ENCODE data around the gene POLR3H.

POLR3H gene

GRCh38 chr22:41504397-41504796 lies 39.9 kb downstream of the POLR3H start:
- Histone ChIP-seq H3K36me3 (ENCODE audit: control insufficient read depth, insufficient read depth, low read length) (peaks cover 10% of the 10 kb centered on the region), H3K4me1 (ENCODE audit: control insufficient read depth, insufficient read depth, low read length) (no peaks in the 10 kb centered on the region), H3K4me3 (ENCODE audit: low read length) (no peak overlapping the region)

GRCh38 chr22:41501209-41501608 lies 43.1 kb downstream of the POLR3H start:
- Histone ChIP-seq H3K27me3 (ENCODE audit: control insufficient read depth, insufficient read depth, low read length) (no peaks in the 10 kb centered on the region), H3K9ac (ENCODE audit: low read length) (no peak overlapping the region)

More at GRCh38 chr22:41504397-41504796, 39.9 kb downstream of the POLR3H start:
- Histone ChIP-seq H3K9me3 (ENCODE audit: control insufficient read depth, low read length) (no peaks in the 10 kb centered on the region), H3K27me3 (ENCODE audit: control insufficient read depth, insufficient read depth, low read length) (no peaks in the 10 kb centered on the region), H3K9ac (ENCODE audit: low read length) (no peak overlapping the region)

DNA sequence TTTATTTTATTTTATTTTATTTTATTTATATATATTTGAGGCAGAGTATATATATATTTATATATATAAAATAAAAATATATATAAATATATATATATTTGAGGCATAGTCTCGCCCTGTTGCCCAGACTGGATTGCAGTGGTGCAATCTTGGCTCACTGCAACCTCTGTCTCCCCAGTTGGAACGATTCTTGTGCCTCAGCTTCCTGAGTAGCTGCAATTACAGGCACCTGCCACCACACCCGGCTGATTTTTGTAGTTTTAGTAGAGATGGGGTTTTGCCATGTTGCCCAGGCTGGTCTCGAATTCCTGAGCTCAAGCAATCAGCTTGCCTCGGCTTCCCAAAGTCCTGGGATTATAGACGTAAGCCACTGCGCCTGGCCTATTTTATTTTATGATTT lies 44.0 kb downstream of the POLR3H start:
- H3K9ac ChIP-seq (ENCODE audit: low read length): no peak overlapping the region
- peaks cover 10% of the 10 kb centered on the region for H3K36me3 ChIP-seq (ENCODE audit: control insufficient read depth, insufficient read depth, low read length)
- H3K9me3 ChIP-seq (ENCODE audit: control insufficient read depth, low read length): no peaks in the 10 kb centered on the region
- peaks cover under 1% of the 10 kb centered on the region for H3K4me1 ChIP-seq (ENCODE audit: control insufficient read depth, insufficient read depth, low read length)
- no peak overlapping the region for H3K4me3 ChIP-seq (ENCODE audit: low read length)
- no peaks in the 10 kb centered on the region for H3K27me3 ChIP-seq (ENCODE audit: control insufficient read depth, insufficient read depth, low read length)

More at GRCh38 chr22:41501209-41501608, 43.1 kb downstream of the POLR3H start:
- H3K4me1 ChIP-seq (ENCODE audit: control insufficient read depth, insufficient read depth, low read length): no peaks in the 10 kb centered on the region
- peaks cover 10% of the 10 kb centered on the region for H3K36me3 ChIP-seq (ENCODE audit: control insufficient read depth, insufficient read depth, low read length)
- no peak overlapping the region for H3K4me3 ChIP-seq (ENCODE audit: low read length)
- no peaks in the 10 kb centered on the region for H3K9me3 ChIP-seq (ENCODE audit: control insufficient read depth, low read length)

DNA sequence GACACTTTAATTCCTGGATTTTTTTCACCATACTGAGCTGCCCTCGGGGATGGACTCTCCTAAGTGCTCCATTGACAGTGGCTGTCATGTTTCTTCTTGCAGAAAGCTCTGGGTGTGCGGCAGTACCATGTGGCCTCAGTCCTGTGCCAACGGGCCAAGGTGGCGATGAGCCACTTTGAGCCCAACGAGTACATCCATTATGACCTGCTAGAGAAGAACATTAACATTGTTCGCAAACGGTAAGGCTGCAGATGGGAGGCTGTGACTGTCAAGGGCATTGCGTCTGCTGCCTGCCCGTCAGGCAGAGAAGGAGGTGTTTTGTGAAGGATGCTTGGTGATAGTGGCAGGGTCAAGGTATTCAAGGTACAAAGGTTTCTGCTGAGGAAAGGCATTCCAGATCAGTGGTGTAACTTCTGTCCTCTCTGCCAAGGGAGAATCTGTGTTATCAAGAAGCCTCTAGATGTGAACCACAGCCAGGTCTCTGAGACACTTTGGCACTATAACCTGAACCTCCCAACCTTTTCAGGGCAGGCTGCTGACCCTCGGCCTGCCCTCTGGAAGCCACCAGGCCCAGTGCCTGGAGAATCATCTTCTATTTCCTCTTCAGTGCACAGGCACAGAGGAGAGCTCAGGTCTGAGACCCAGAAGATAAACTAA lies 44.5 kb downstream of the POLR3H start:
- peaks cover 10% of the 10 kb centered on the region for H3K36me3 ChIP-seq (ENCODE audit: control insufficient read depth, insufficient read depth, low read length)
- no peaks in the 10 kb centered on the region for H3K27me3 ChIP-seq (ENCODE audit: control insufficient read depth, insufficient read depth, low read length)
- no peak overlapping the region for H3K4me3 ChIP-seq (ENCODE audit: low read length)
- no peak overlapping the region for H3K9ac ChIP-seq (ENCODE audit: low read length)
- H3K9me3 ChIP-seq (ENCODE audit: control insufficient read depth, low read length): no peaks in the 10 kb centered on the region
- peaks cover 5% of the 10 kb centered on the region for H3K4me1 ChIP-seq (ENCODE audit: control insufficient read depth, insufficient read depth, low read length)

DNA sequence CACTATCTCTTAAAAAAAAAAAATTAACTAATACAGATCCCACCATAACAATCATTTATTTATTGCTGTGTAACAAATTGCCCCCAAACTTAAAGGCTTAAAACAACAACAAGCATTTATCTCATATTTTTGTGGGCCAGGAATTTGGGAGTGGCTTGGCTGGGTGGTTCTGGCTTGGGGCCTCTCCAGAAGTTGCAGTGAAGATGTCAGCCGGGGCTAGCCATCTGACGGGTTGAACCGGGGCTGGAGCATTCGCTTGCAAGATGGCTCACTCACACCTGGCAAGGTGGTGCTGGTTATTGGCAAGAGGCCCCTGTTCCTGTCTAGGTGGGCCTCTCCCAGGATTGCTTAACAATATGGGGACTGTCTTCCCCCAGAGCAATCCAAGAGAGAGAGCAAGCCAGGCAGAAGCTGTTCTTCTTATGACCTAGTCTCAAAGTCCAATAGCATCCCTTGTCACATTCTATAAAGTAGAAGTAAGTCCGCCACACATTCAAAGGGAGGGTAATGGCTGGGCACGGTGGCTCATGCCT lies 45.9 kb downstream of the POLR3H start:
- peaks cover 5% of the 10 kb centered on the region for H3K4me1 ChIP-seq (ENCODE audit: control insufficient read depth, insufficient read depth, low read length)
- no peaks in the 10 kb centered on the region for H3K27me3 ChIP-seq (ENCODE audit: control insufficient read depth, insufficient read depth, low read length)
- no peak overlapping the region for H3K9ac ChIP-seq (ENCODE audit: low read length)
- H3K9me3 ChIP-seq (ENCODE audit: control insufficient read depth, low read length): no peaks in the 10 kb centered on the region
- no peak overlapping the region for H3K4me3 ChIP-seq (ENCODE audit: low read length)
- peaks cover 10% of the 10 kb centered on the region for H3K36me3 ChIP-seq (ENCODE audit: control insufficient read depth, insufficient read depth, low read length)

GRCh38 chr22:41491374-41492100 lies 52.7 kb downstream of the POLR3H start:
- no peaks in the 10 kb centered on the region for H3K9me3 ChIP-seq (ENCODE audit: control insufficient read depth, low read length)
- no peaks in the 10 kb centered on the region for H3K27me3 ChIP-seq (ENCODE audit: control insufficient read depth, insufficient read depth, low read length)
- H3K4me1 ChIP-seq (ENCODE audit: control insufficient read depth, insufficient read depth, low read length): peaks cover 21% of the 10 kb centered on the region
- no peak overlapping the region for H3K4me3 ChIP-seq (ENCODE audit: low read length)
- no peak overlapping the region for H3K9ac ChIP-seq (ENCODE audit: low read length)
- no peaks in the 10 kb centered on the region for H3K36me3 ChIP-seq (ENCODE audit: control insufficient read depth, insufficient read depth, low read length)

GRCh38 chr22:41488596-41489385 lies 55.5 kb downstream of the POLR3H start:
- Histone ChIP-seq H3K4me1 (ENCODE audit: control insufficient read depth, insufficient read depth, low read length) (peaks cover 31% of the 10 kb centered on the region), H3K9ac (ENCODE audit: low read length) (no peak overlapping the region), H3K36me3 (ENCODE audit: control insufficient read depth, insufficient read depth, low read length) (no peaks in the 10 kb centered on the region), H3K27me3 (ENCODE audit: control insufficient read depth, insufficient read depth, low read length) (no peaks in the 10 kb centered on the region), H3K4me3 (ENCODE audit: low read length) (no peak overlapping the region), H3K9me3 (ENCODE audit: control insufficient read depth, low read length) (no peaks in the 10 kb centered on the region)

DNA sequence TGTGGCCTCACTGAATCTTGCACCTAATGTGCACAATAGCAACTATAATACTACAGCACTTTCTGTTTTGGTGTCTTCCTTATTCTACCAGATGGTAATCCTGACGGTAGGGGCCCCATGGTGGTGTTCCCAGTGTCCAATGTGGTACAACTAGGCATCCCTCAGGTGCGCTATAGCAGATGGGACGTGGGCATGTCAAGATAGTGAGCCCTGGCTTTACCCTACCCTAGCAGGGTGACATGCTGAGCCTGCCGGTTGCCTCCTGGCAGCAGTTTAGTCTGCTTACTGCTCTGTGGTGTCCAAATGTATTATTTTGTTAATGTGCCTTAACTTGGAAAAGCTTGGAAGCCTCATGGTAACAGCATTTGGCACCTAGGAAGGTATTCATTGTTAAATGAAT lies 56.2 kb downstream of the POLR3H start:
- Histone ChIP-seq H3K4me3 (ENCODE audit: low read length) (no peak overlapping the region), H3K9ac (ENCODE audit: low read length) (no peak overlapping the region), H3K4me1 (ENCODE audit: control insufficient read depth, insufficient read depth, low read length) (peaks cover 31% of the 10 kb centered on the region), H3K9me3 (ENCODE audit: control insufficient read depth, low read length) (no peaks in the 10 kb centered on the region), H3K36me3 (ENCODE audit: control insufficient read depth, insufficient read depth, low read length) (no peaks in the 10 kb centered on the region), H3K27me3 (ENCODE audit: control insufficient read depth, insufficient read depth, low read length) (no peaks in the 10 kb centered on the region)

DNA sequence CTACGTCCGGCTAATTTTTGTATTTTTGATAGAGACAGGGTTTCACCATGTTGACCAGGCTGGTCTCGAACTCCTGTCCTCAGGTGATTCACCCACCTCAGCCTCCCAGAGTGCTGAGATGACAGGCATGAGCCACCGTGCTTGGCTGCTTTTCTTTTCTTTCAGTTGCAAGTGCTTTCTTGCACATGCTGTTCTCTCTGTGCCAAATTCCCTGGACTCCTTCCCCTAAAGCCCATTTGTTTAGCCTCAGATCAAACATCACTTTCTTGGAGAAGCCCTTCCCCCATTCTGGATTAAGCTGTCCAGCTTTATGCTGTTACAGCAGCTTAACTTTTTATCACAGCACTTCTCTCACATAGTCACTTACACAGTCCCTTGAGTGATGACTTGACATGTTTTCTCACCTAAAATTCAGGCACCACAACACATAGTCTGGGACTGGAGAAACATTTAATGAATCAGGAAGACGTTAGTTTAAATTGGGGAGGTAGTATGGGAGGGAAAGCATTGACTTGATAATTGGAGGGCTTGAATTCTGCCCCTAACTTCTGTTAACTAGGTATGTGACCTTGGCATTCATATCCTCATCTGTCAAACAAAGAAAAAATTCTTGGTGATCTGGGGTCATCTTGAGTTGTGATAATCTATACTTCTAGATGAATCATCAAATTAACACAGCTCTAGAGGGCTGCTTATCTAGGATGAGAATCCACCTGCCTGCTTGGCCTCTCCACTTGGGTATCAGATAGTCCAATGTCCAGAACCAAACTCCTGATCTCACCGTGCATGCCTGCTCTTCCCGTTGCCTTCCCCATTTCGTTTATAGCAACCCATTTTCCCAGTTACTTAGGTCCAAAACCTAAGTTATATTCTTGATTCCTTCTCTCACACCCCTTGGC lies 57.0 kb downstream of the POLR3H start:
- H3K9me3 ChIP-seq (ENCODE audit: control insufficient read depth, low read length): no peaks in the 10 kb centered on the region
- peaks cover 31% of the 10 kb centered on the region for H3K4me1 ChIP-seq (ENCODE audit: control insufficient read depth, insufficient read depth, low read length)
- H3K4me3 ChIP-seq (ENCODE audit: low read length): no peak overlapping the region
- no peaks in the 10 kb centered on the region for H3K27me3 ChIP-seq (ENCODE audit: control insufficient read depth, insufficient read depth, low read length)
- no peak overlapping the region for H3K9ac ChIP-seq (ENCODE audit: low read length)
- H3K36me3 ChIP-seq (ENCODE audit: control insufficient read depth, insufficient read depth, low read length): no peaks in the 10 kb centered on the region

- Histone ChIP-seq H3K4me3 (ENCODE audit: low read length) (no peak overlapping the region), H3K4me1 (ENCODE audit: control insufficient read depth, insufficient read depth, low read length) (peaks cover 33% of the 10 kb centered on the region), H3K9ac (ENCODE audit: low read length) (no peak overlapping the region), H3K36me3 (ENCODE audit: control insufficient read depth, insufficient read depth, low read length) (no peaks in the 10 kb centered on the region), H3K27me3 (ENCODE audit: control insufficient read depth, insufficient read depth, low read length) (no peaks in the 10 kb centered on the region), H3K9me3 (ENCODE audit: control insufficient read depth, low read length) (no peaks in the 10 kb centered on the region)
These were observed 59.2 kb downstream of the POLR3H start for GRCh38 chr22:41485033-41485432.

DNA sequence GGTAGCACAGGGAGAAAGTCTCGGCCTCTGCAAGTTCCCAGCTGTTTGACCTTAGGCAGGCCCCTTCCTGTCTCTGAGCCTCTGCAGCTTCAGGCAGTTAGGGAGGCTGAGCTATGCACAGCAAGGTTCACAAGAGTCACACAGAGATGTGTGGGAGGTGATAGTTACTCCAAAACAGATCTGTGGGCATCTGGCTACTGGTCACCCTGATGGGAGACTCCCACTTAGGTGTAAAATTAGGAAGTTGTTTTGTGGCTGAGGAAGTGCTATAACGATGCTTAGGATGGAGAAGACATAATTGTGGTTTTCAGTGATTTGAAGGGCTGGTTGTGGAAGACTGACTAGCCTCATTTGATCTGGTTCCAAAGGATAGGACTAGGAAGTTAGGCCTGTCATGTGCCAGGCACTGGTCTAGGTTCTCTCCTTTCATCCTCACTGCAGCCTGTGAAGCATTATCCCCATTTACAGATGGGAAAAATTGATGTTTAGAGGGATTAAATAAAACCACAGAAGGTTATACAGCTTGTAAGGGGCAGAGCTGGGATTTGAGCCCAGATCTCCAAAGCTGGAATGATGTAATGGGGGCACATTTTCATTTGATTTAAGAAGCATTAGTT lies 61.8 kb downstream of the POLR3H start:
- H3K4me1 ChIP-seq (ENCODE audit: control insufficient read depth, insufficient read depth, low read length): peaks cover 30% of the 10 kb centered on the region
- H3K4me3 ChIP-seq (ENCODE audit: low read length): no peak overlapping the region
- H3K27me3 ChIP-seq (ENCODE audit: control insufficient read depth, insufficient read depth, low read length): no peaks in the 10 kb centered on the region
- no peaks in the 10 kb centered on the region for H3K9me3 ChIP-seq (ENCODE audit: control insufficient read depth, low read length)
- no peaks in the 10 kb centered on the region for H3K36me3 ChIP-seq (ENCODE audit: control insufficient read depth, insufficient read depth, low read length)
- no peak overlapping the region for H3K9ac ChIP-seq (ENCODE audit: low read length)

All from mucosa of stomach (tissue), 1 donor.